ENCODE results near the gene PHACTR3. TPM values are rescaled to one million over a fixed set of nuclear protein-coding genes. Genes with fewer than 3 reads are reported as not detected.

Gene PHACTR3
- total and polyA plus RNA-seq, 2 of the 8 experiments (the other 6 are each of a cell fraction or from before 2014, with no cell fraction given): 0.05 to 0.13 TPM

GRCh38 chr20:59750209-59750840 lies 146.0 kb downstream of the PHACTR3 start:
- Histone ChIP-seq H4K20me1 (replicated peaks in 1 of 2; ENCODE audit: control insufficient read depth in 1 of 2, insufficient read depth in 2 of 2, low read length in 2 of 2) (no peaks in the 10 kb centered on the region), H3K14ac (ENCODE audit: insufficient read length) (no peak overlapping the region), H4K91ac (replicated peaks; ENCODE audit: insufficient read length, low read length) (no peak overlapping the region), H3K23ac (ENCODE audit: insufficient read length) (no peak overlapping the region), H2BK15ac (ENCODE audit: low read length) (no peak overlapping the region), H3K56ac (replicated peaks; ENCODE audit: insufficient read length, low read depth, low read length) (no peak overlapping the region), H3K79me2 (ENCODE audit: control insufficient read depth in 1 of 2, insufficient read depth in 2 of 2, low read length in 2 of 2) (no peaks in the 10 kb centered on the region), H3K9ac (replicated peaks in 1 of 4; ENCODE audit: extremely low read depth in 1 of 4, low read depth in 3 of 4, low read length in 3 of 4) (no peak overlapping the region), H2AFZ (ENCODE audit: low read length) (no peak overlapping the region), H3K27me3 (replicated peaks in 1 of 4; ENCODE audit: control insufficient read depth in 3 of 4, extremely low read depth in 1 of 4, insufficient read depth in 3 of 4, low read length in 3 of 4) (no peaks in the 10 kb centered on the region; a peak in 1 of 7 replicates), H3K9me3 (ENCODE audit: insufficient read depth in 2 of 2, low read depth in 1 of 2, low read length in 1 of 2) (peaks cover 83 to 97% of the 10 kb centered on the region in 2 experiments), H2BK5ac (ENCODE audit: low read depth, low read length) (no peak overlapping the region), H3K4me3 (ENCODE audit: extremely low read depth in 1 of 4, insufficient read depth in 2 of 4, low read depth in 3 of 4, low read length in 4 of 4) (no peak overlapping the region), H4K5ac (ENCODE audit: insufficient read length, low read depth, low read length) (no peak overlapping the region), H2BK12ac (ENCODE audit: low read depth, low read length) (no peak overlapping the region), H3K79me1 (ENCODE audit: low read depth, low read length) (no peaks in the 10 kb centered on the region), H2AK5ac (ENCODE audit: low read depth, low read length) (no peak overlapping the region), H3K4me1 (replicated peaks in 1 of 4; ENCODE audit: control insufficient read depth in 3 of 4, insufficient read depth in 4 of 4, low read length in 3 of 4) (no peaks in the 10 kb centered on the region), H2BK120ac (replicated peaks; ENCODE audit: low read depth, low read length) (no peak overlapping the region), H3K4ac (replicated peaks; ENCODE audit: insufficient read length, low read depth, low read length) (no peak overlapping the region), H3K18ac (ENCODE audit: extremely low read depth, low read length) (no peak overlapping the region), H3K23me2 (ENCODE audit: low read depth, low read length) (no peaks in the 10 kb centered on the region), H2BK20ac (ENCODE audit: low read length) (no peak overlapping the region), H3K36me3 (ENCODE audit: control insufficient read depth in 2 of 4, insufficient read depth in 4 of 4, low read length in 3 of 4) (no peaks in the 10 kb centered on the region), H4K8ac (ENCODE audit: extremely low read depth, insufficient read depth, low read length) (no peak overlapping the region), H3K4me2 (ENCODE audit: insufficient read depth in 1 of 2, low read depth in 2 of 2, low read length in 2 of 2) (no peak overlapping the region), H3K27ac (ENCODE audit: low read depth, low read length) (no peak overlapping the region)
- DNase-seq (ENCODE audit: low read depth in 1 of 2, low spot score in 2 of 2) (no peak), FAIRE-seq (no peak)
- POLR2A ChIA-PET (ENCODE audit: partially characterized antibody): no interaction called here
- CTCF ChIA-PET (ENCODE audit: partially characterized antibody): no interaction called here
- WGBS, 2 experiments (ENCODE audit: extremely low coverage in 1 of 2, insufficient coverage in 1 of 2, insufficient read length in 1 of 2, insufficient replicate concordance in 2 of 2, low coverage in 1 of 2, low lambda C conversion rate in 2 of 2, missing lambda C conversion rate in 1 of 2): 91% methylated on average over 18 of the region's 21 CpGs; no CpG with 5 or more reads in 1 of the 2 experiments
- no peak for TF ChIP-seq CHD2 (IDR thresholded peaks at IDR 0.05; ENCODE audit: low read length)
- TF ChIP-seq YY1 (IDR thresholded peaks at IDR 0.05; ENCODE audit: low read depth, low read length): no peak
- TF ChIP-seq CEBPB (IDR thresholded peaks at IDR 0.05; ENCODE audit: low read depth, low read length): no peak
- no peak for TF ChIP-seq MAX (IDR thresholded peaks at IDR 0.05)
- TF ChIP-seq EP300 (IDR thresholded peaks at IDR 0.05; ENCODE audit: borderline replicate concordance in 1 of 2, low read depth in 2 of 2, low read length in 2 of 2): no peak
- no peak for TF ChIP-seq MAFK (IDR thresholded peaks at IDR 0.05; ENCODE audit: low read depth, low read length)
- no peak for TF ChIP-seq ASH2L (IDR thresholded peaks at IDR 0.05; ENCODE audit: low read length)
- TF ChIP-seq SRF (IDR thresholded peaks at IDR 0.05; ENCODE audit: low read depth, low read length): no peak
- no peak for TF ChIP-seq CBX5 (IDR thresholded peaks at IDR 0.05; ENCODE audit: low read depth, low read length)
- TF ChIP-seq JUND (IDR thresholded peaks at IDR 0.05; ENCODE audit: low read length): no peak
